HCT116 (cell line): ENCODE data around the gene PACRG. TPM values are rescaled to one million over a fixed set of nuclear protein-coding genes. Genes with fewer than 3 reads are reported as not detected.

ENCODE experiments used
- ATAC-seq: fragments of 200-7000 bp; cut with Tn5 transposase; 2 replicates; pipeline ENCODE4 v1.9.1; 2020; ENCODE audit warnings: mild to moderate bottlenecking, moderate library complexity
- BruUV-seq: library from RNA; stranded (reverse); fragments of 400-500 nt; replicated peaks from 2 replicates; lab custom pipeline; 2021; lab: Mats Ljungman, UMichigan
- CTCF ChIA-PET: fragments of 300-600 bp; sonication (Branson Sonifier 250); formaldehyde crosslinking; loops from one replicate; lab custom pipeline; 2021; ENCODE audit warnings: antibody characterized with exemption; lab: Charles Lee
- POLR2A ChIA-PET: fragments of 300-600, 350-600 bp; sonication (Branson Sonifier 250); formaldehyde crosslinking; loops from one replicate; lab custom pipeline; 2021; ENCODE audit warnings: antibody characterized with exemption; lab: Charles Lee
- RAD21 ChIA-PET, 2 experiments: fragments of 300-600 bp; sonication (Branson Sonifier 250); formaldehyde crosslinking; loops; one replicate each; lab custom pipeline; 2023; ENCODE audit warnings: low total read pairs in 2 of 2; ENCODE audit not compliant: uncharacterized antibody in 2 of 2, unreplicated experiment in 2 of 2, low non-redundant PET in 1 of 2; lab: Charles Lee
- DNase-seq: peaks from one replicate; pipeline ENCODE4 v3.0.0-alpha.2; 2010; ENCODE audit warnings: low read depth, low spot score
- H2AFZ ChIP-seq: fragments of 200-600 bp; shearing (Covaris generic), sonication (generic); 2 replicates; pipeline ENCODE4 v1.6.1; 2017; ENCODE audit warnings: low read depth, mixed run types, mixed read lengths, antibody characterized with exemption, low read length; ENCODE audit not compliant: poor library complexity, severe bottlenecking
- H3K27ac ChIP-seq: 2 replicates; pipeline ENCODE4 v1.5.1; 2012; ENCODE audit warnings: low read depth, low read length
- H3K27me3 ChIP-seq: fragments of 200-600 bp; sonication (generic); 2 replicates; pipeline ENCODE4 v1.6.1; 2016; ENCODE audit warnings: mixed run types, low read length, mixed read lengths; ENCODE audit not compliant: insufficient read depth
- H3K36me3 ChIP-seq, 2 experiments: fragments of 200-500 bp in 1 of 2; fragments of 200-600 bp in 1 of 2; sonication (Bioruptor generic) in 1 of 2; sonication (generic) in 1 of 2; 2 replicates each; pipeline versions ENCODE4 v1.5.1 to v1.6.1; 2014 to 2016; ENCODE audit warnings: low read length in 2 of 2, inconsistent platforms in 1 of 2, mixed read lengths in 1 of 2, mixed run types in 1 of 2; ENCODE audit not compliant: insufficient read depth in 2 of 2, control insufficient read depth in 1 of 2
- H3K4me1 ChIP-seq, 2 experiments: fragments of 200-600 bp in 1 of 2; sonication (generic) in 1 of 2; 2 replicates each; pipeline versions ENCODE4 v1.5.1 to v1.6.1; 2012 to 2017; ENCODE audit warnings: low read length in 2 of 2, inconsistent platforms in 1 of 2, mild to moderate bottlenecking in 1 of 2, mixed read lengths in 1 of 2, mixed run types in 1 of 2, moderate library complexity in 1 of 2; ENCODE audit not compliant: insufficient read depth in 2 of 2, control insufficient read depth in 1 of 2
- H3K4me2 ChIP-seq: fragments of 200-600 bp; sonication (generic); 2 replicates; pipeline ENCODE4 v1.6.1; 2017; ENCODE audit warnings: mixed run types, low read length, mixed read lengths
- H3K4me3 ChIP-seq, 2 experiments: fragments of 200-600 bp in 1 of 2; sonication (generic) in 1 of 2; replicated peaks in 1 of 2; 2 replicates each; pipeline ENCODE4 v1.5.1; 2011 to 2016; ENCODE audit warnings: low read length in 2 of 2, control low read depth in 1 of 2, low read depth in 1 of 2, mild to moderate bottlenecking in 1 of 2, mixed read lengths in 1 of 2, mixed run types in 1 of 2
- H3K79me2 ChIP-seq: fragments of 200-600 bp; sonication (generic); 2 replicates; pipeline ENCODE4 v1.6.1; 2017; ENCODE audit warnings: mild to moderate bottlenecking, mixed run types, low read length, moderate library complexity, mixed read lengths; ENCODE audit not compliant: insufficient read depth
- H3K9ac ChIP-seq: fragments of 200-600 bp; sonication (generic); 2 replicates; pipeline ENCODE4 v1.6.1; 2016; ENCODE audit warnings: low read length, mixed read lengths
- H3K9me2 ChIP-seq: fragments of 200-600 bp; sonication (generic), shearing (Covaris generic); 2 replicates; pipeline ENCODE4 v1.6.1; 2017; ENCODE audit warnings: mixed run types, mild to moderate bottlenecking, moderate library complexity; ENCODE audit not compliant: insufficient read depth
- H3K9me3 ChIP-seq, 2 experiments: fragments of 200-500 bp in 1 of 2; fragments of 200-600 bp in 1 of 2; sonication (Bioruptor generic) in 1 of 2; sonication (generic) in 1 of 2; 2 replicates each; pipeline ENCODE4 v1.6.1; 2014 to 2017; ENCODE audit warnings: low read length in 2 of 2, mixed read lengths in 2 of 2, inconsistent platforms in 1 of 2, low read depth in 1 of 2, mild to moderate bottlenecking in 1 of 2, mixed run types in 1 of 2, moderate library complexity in 1 of 2; ENCODE audit not compliant: control insufficient read depth in 1 of 2, insufficient read depth in 1 of 2
- H4K20me1 ChIP-seq: fragments of 200-600 bp; sonication (generic), shearing (Covaris generic); 2 replicates; pipeline ENCODE4 v1.6.1; 2017; ENCODE audit warnings: mixed run types, mild to moderate bottlenecking, moderate library complexity; ENCODE audit not compliant: insufficient read depth
- ATF3 ChIP-seq: IDR thresholded peaks from 2 replicates; pipeline ENCODE4 v1.6.1; 2012
- CBX3 ChIP-seq: IDR thresholded peaks from 2 replicates; pipeline ENCODE4 v1.6.1; 2012; ENCODE audit warnings: low read depth
- CEBPB ChIP-seq: IDR thresholded peaks from 2 replicates; pipeline ENCODE4 v1.6.1; 2012; ENCODE audit warnings: low read depth
- EGR1 ChIP-seq: IDR thresholded peaks from 2 replicates; pipeline ENCODE4 v1.6.1; 2012; ENCODE audit warnings: low read depth
- ELF1 ChIP-seq: IDR thresholded peaks from 2 replicates; pipeline ENCODE4 v1.6.1; 2012; ENCODE audit warnings: low read depth, borderline replicate concordance
- EZH2 ChIP-seq: fragments of 200-600 bp; sonication (generic); IDR thresholded peaks from 2 replicates; pipeline ENCODE4 v1.6.1; 2017; ENCODE audit warnings: antibody characterized with exemption, mixed run types
- EZH2phosphoT487 ChIP-seq: fragments of 200-600 bp; IDR thresholded peaks from 2 replicates; pipeline ENCODE4 v1.6.1; 2018; ENCODE audit warnings: antibody characterized with exemption, borderline replicate concordance
- FOSL1 ChIP-seq: IDR thresholded peaks from 2 replicates; pipeline ENCODE4 v1.6.1; 2012; ENCODE audit warnings: low read depth
- JUND ChIP-seq: IDR thresholded peaks from 2 replicates; pipeline ENCODE4 v1.6.1; 2012
- MAX ChIP-seq: IDR thresholded peaks from 2 replicates; pipeline ENCODE4 v1.6.1; 2012
- POLR2AphosphoS5 ChIP-seq: IDR thresholded peaks from 2 replicates; pipeline ENCODE4 v1.6.1; 2011; ENCODE audit warnings: mild to moderate bottlenecking, low read depth, low read length, moderate library complexity
- RAD21 ChIP-seq: IDR thresholded peaks from 2 replicates; pipeline ENCODE4 v1.6.1; 2012; ENCODE audit warnings: low read depth, mild to moderate bottlenecking
- REST ChIP-seq: IDR thresholded peaks from 2 replicates; pipeline ENCODE4 v1.6.1; 2012; ENCODE audit warnings: low read depth
- SIN3A ChIP-seq: IDR thresholded peaks from 2 replicates; pipeline ENCODE4 v1.6.1; 2012; ENCODE audit warnings: low read depth
- SP1 ChIP-seq: IDR thresholded peaks from 2 replicates; pipeline ENCODE4 v1.6.1; 2012; ENCODE audit warnings: low read depth
- SRF ChIP-seq: IDR thresholded peaks from 2 replicates; pipeline ENCODE4 v1.6.1; 2012; ENCODE audit warnings: low read depth
- TCF7L2 ChIP-seq: IDR thresholded peaks from 2 replicates; pipeline ENCODE4 v1.7.0; 2011; ENCODE audit warnings: borderline replicate concordance, inconsistent platforms; ENCODE audit not compliant: insufficient read depth, insufficient read length; ENCODE audit errors: extremely low read depth
- YY1 ChIP-seq: IDR thresholded peaks from 2 replicates; pipeline ENCODE4 v1.6.1; 2011; ENCODE audit warnings: low read length, low read depth, moderate library complexity, mild to moderate bottlenecking; ENCODE audit not compliant: insufficient replicate concordance; ENCODE audit errors: extremely low read depth
- ZFX ChIP-seq: fragments of 450-650 bp; IDR thresholded peaks from 2 replicates; pipeline ENCODE4 v1.6.1; 2017
- intact Hi-C: fragments of 100-400 bp; cut with micrococcal nuclease; formaldehyde crosslinking; loops from 2 replicates; pipeline ENCODE4 v1.10.0; 2022
- total RNA-seq: library from RNA; stranded (reverse); gene quantifications from one replicate; pipeline ENCODE4 v1.2.1, GENCODE V29; 2021; ENCODE audit not compliant: unreplicated experiment

Gene PACRG
- total RNA-seq, 1 experiment from 2014 or later = 0.71 TPM

DNA sequence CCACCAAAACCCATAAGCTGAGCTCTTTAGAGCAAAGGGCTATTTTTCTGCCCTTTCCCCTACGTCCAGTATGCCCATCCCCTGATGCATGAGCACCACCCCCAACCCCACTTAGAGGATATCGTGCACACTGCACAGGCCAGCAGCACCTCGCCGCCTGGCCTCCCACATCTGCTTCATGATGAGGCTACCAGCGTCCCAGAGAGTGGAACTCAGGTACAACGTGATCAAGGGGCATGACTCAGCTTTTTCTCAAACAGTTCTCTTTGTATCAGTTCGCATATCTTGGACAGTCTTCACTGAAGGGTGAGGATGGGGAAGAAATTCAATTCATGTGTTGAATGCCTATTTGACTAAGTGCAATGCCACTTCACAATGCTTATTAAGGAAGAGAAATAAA is 604.8 kb downstream of the PACRG start:
- no peaks in the 10 kb centered on the region for H3K27me3 ChIP-seq
- TF ChIP-seq SP1 = no peak
- BruUV-seq = no TSS peak
- DNase-seq (no peak), ATAC-seq (no peak)
- no peaks in the 10 kb centered on the region; a peak in 1 of 4 replicates for H3K9me3 ChIP-seq
- H3K4me1 ChIP-seq = no peaks in the 10 kb centered on the region; a peak in 1 of 4 replicates
- no peak overlapping the region for H3K27ac ChIP-seq
- no peaks in the 10 kb centered on the region for H4K20me1 ChIP-seq
- H3K9ac ChIP-seq = no peak overlapping the region
- H3K4me2 ChIP-seq = no peak overlapping the region
- no peak overlapping the region for H3K4me3 ChIP-seq
- H3K9me2 ChIP-seq = no peaks in the 10 kb centered on the region
- ChIA-PET CTCF (no interaction called here), POLR2A (no interaction called here), RAD21 (no interaction called here)
- H3K79me2 ChIP-seq = no peaks in the 10 kb centered on the region
- H3K36me3 ChIP-seq = no peaks in the 10 kb centered on the region
- no peak overlapping the region for H2AFZ ChIP-seq
- intact Hi-C loops = no loop called here

DNA sequence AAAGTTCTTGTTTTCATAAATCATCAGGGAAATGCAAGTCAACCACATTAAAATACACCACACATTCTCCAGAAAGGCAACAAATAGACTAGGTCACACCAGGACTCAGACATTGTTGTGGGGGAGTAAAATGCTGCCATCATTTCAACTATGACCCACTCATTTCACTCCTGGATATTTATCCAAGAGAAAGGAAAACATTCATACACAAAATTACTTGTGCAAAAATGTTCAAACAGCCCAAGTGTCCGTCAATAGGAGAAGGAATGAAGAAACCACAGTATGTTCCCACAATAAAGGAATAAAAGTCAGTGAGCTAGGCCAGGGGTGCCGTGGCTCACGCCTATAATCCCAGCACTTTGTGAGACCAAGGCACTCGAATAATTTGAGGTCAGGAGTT is 605.3 kb downstream of the PACRG start:
- H3K27ac ChIP-seq = no peak overlapping the region
- ChIA-PET RAD21 (no interaction called here), CTCF (no interaction called here), POLR2A (no interaction called here)
- no peak overlapping the region for H3K4me3 ChIP-seq
- no TSS peak for BruUV-seq
- ATAC-seq (no peak), DNase-seq (no peak)
- intact Hi-C loops = no loop called here
- no peaks in the 10 kb centered on the region for H3K36me3 ChIP-seq
- H3K79me2 ChIP-seq = no peaks in the 10 kb centered on the region
- H3K9me2 ChIP-seq = no peaks in the 10 kb centered on the region
- H3K4me2 ChIP-seq = no peak overlapping the region
- H3K4me1 ChIP-seq = peaks cover 0 to 4% of the 10 kb centered on the region in 2 experiments; a peak in 1 of 4 replicates
- no peak overlapping the region for H3K9ac ChIP-seq
- no peaks in the 10 kb centered on the region for H3K9me3 ChIP-seq
- H4K20me1 ChIP-seq = no peaks in the 10 kb centered on the region
- H2AFZ ChIP-seq = no peak overlapping the region
- no peaks in the 10 kb centered on the region for H3K27me3 ChIP-seq
- TF ChIP-seq SP1 (no peak), FOSL1 (no peak), CBX3 (no peak), EZH2phosphoT487 (no peak), EGR1 (no peak), ELF1 (no peak), MAX (no peak), SRF (no peak), JUND (no peak), EZH2 (no peak), YY1 (no peak), REST (no peak), TCF7L2 (no peak), RAD21 (no peak), SIN3A (no peak), ZFX (no peak), ATF3 (no peak), POLR2AphosphoS5 (no peak), CEBPB (no peak)
